Naive B cell (primary cell): Measurements from ENCODE around the gene NCAM2. TPM values are rescaled to one million over a fixed set of nuclear protein-coding genes. Genes with fewer than 3 reads are reported as not detected.

Source experiments
- ATAC-seq, 2 donors: fragments of 150-1000 bp; cut with Tn5 transposase; 2 replicates each; pipeline ENCODE4 v1.10.0; 2021; ENCODE audit warnings: low read depth in 2 of 2, mild to moderate bottlenecking in 2 of 2, moderate library complexity in 2 of 2
- DNase-seq: peaks from one replicate; pipeline ENCODE4 v3.0.0; 2022
- H3K27ac Mint-ChIP-seq, 6 donors: one replicate each; pipeline ENCODE4 v1.8.0; 2020 to 2022; ENCODE audit warnings: mild to moderate bottlenecking in 6 of 6, mixed read lengths in 6 of 6, moderate library complexity in 5 of 6, inconsistent platforms in 2 of 6
- H3K27me3 Mint-ChIP-seq, 3 donors: one replicate each; pipeline ENCODE4 v1.8.0; 2021 to 2022; ENCODE audit warnings: mixed read lengths in 3 of 3, mild to moderate bottlenecking in 1 of 3
- H3K36me3 Mint-ChIP-seq, 2 donors: one replicate each; pipeline ENCODE4 v1.8.0; 2020 to 2022; ENCODE audit warnings: mixed read lengths in 2 of 2, inconsistent platforms in 1 of 2, mild to moderate bottlenecking in 1 of 2
- H3K4me1 Mint-ChIP-seq, 3 donors: one replicate each; pipeline ENCODE4 v1.8.0; 2020 to 2022; ENCODE audit warnings: mixed read lengths in 3 of 3, inconsistent platforms in 1 of 3, mild to moderate bottlenecking in 1 of 3, moderate library complexity in 1 of 3
- H3K4me3 Mint-ChIP-seq, 8 donors: one replicate each; pipeline ENCODE4 v1.8.0; 2020 to 2022; ENCODE audit warnings: mild to moderate bottlenecking in 8 of 8, mixed read lengths in 8 of 8, moderate library complexity in 8 of 8, inconsistent platforms in 2 of 8
- H3K9me3 Mint-ChIP-seq, 7 donors: one replicate each; pipeline ENCODE4 v1.8.0; 2020 to 2022; ENCODE audit warnings: mixed read lengths in 7 of 7, mild to moderate bottlenecking in 5 of 7, inconsistent platforms in 2 of 7, moderate library complexity in 1 of 7
- polyA plus RNA-seq, 6 donors: library from polyadenylated mRNA; unstranded; fragments of 300-500 nt; fragmentation: Illumina TruSeq; gene quantifications; one replicate each; pipeline ENCODE4 v1.2.3, GENCODE V29; 2021; ENCODE audit warnings: low read depth in 6 of 6

Gene NCAM2
- polyA plus RNA-seq, 6 donors from 2014 or later: 0.44 to 2.5 (median 2.4) TPM; not detected in 3

DNA sequence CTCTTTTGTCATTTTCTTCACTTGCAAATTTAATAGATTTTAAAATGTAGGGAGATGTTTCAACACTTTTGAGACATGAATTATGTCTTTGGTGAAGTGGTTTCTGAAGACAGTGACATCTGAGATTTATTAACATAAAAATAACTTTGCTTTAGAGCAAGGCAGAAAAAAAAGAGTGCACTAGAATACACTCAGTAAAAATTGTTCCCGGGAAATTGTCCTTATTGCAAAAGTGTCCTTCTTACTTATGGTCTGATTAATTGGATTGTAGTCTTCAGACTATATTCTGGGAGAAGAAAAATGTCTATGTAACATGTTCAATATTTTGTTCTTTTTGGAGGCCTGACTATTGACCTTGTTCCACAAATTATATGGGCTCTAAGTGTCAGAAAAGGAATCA, 468.5 kb downstream of the NCAM2 start:
- no peaks in the 10 kb centered on the region for H3K9me3 Mint-ChIP-seq
- DNase-seq (no peak), ATAC-seq (no peak)
- H3K27me3 Mint-ChIP-seq: no peaks in the 10 kb centered on the region
- no peak overlapping the region for H3K4me3 Mint-ChIP-seq
- no peaks in the 10 kb centered on the region for H3K4me1 Mint-ChIP-seq
- H3K36me3 Mint-ChIP-seq: no peaks in the 10 kb centered on the region
- no peak overlapping the region for H3K27ac Mint-ChIP-seq

DNA sequence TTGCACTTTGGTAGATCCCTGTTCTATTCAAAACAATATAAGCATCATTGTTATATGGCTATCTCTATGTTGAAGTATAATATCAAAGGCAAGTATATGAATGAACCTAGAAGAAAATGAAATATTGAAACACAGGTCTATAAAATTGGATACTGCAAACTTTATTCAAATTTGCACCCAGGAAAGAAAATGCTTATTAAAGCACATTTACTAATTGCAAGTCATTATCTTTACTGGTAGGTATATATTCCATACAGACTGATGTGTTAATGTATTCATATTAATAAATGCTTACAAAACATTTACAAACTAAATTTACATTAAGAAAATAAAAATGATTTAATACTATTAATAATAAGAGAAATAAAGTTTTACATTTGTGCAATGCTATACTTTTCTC, 469.8 kb downstream of the NCAM2 start:
- Mint-ChIP-seq H3K9me3 (no peaks in the 10 kb centered on the region), H3K36me3 (no peaks in the 10 kb centered on the region), H3K4me1 (no peaks in the 10 kb centered on the region), H3K27ac (no peak overlapping the region), H3K4me3 (no peak overlapping the region), H3K27me3 (no peaks in the 10 kb centered on the region)
- ATAC-seq: no peak
- no peak for DNase-seq

DNA sequence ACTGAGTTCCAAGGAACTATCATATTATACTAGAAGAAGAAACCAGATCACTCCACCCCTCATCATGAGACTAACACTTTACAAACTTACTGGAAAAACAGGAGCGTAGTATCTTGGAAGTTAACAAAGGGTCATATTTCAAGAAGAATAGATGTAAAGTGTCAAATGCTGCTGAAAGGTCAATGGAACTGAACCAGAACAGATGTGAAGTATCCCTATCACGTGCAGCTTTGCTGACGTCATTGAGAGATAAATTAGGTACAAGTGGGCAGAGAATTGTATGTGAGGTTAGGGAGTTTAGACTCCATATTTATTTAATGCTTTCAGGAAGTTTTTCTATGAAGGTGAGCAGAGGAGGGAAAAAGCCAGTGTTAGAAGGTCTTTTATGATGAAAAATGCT, 483.0 kb downstream of the NCAM2 start:
- no peaks in the 10 kb centered on the region for H3K27me3 Mint-ChIP-seq
- H3K4me3 Mint-ChIP-seq: no peak overlapping the region
- no peaks in the 10 kb centered on the region for H3K4me1 Mint-ChIP-seq
- ATAC-seq: no peak
- peaks cover 0 to 7% (median 0%) of the 10 kb centered on the region in 7 donors for H3K9me3 Mint-ChIP-seq
- no peak for DNase-seq
- H3K27ac Mint-ChIP-seq: no peak overlapping the region
- H3K36me3 Mint-ChIP-seq: no peaks in the 10 kb centered on the region

DNA sequence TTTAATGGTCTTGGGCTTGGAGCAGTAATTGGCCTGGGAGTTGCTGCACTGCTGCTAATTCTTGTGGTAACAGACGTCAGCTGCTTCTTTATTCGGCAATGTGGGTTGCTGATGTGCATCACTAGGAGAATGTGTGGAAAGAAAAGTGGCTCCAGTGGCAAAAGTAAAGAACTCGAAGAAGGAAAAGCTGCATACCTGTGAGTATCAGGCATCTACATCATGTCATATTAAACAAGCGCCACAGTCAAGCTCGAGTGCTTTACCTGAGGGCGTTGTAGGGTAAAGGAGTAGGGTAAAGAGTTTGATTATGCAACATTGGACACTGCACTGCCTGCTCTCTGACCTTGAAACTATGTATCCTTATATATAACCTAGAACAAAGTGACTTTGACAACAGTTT, 510.6 kb downstream of the NCAM2 start:
- H3K27ac Mint-ChIP-seq: no peak overlapping the region
- H3K27me3 Mint-ChIP-seq: no peaks in the 10 kb centered on the region
- H3K36me3 Mint-ChIP-seq: no peaks in the 10 kb centered on the region
- no peaks in the 10 kb centered on the region for H3K4me1 Mint-ChIP-seq
- no peak for DNase-seq
- H3K9me3 Mint-ChIP-seq: peaks cover 0 to 2% (median 0%) of the 10 kb centered on the region in 7 donors
- no peak for ATAC-seq
- H3K4me3 Mint-ChIP-seq: no peak overlapping the region

DNA sequence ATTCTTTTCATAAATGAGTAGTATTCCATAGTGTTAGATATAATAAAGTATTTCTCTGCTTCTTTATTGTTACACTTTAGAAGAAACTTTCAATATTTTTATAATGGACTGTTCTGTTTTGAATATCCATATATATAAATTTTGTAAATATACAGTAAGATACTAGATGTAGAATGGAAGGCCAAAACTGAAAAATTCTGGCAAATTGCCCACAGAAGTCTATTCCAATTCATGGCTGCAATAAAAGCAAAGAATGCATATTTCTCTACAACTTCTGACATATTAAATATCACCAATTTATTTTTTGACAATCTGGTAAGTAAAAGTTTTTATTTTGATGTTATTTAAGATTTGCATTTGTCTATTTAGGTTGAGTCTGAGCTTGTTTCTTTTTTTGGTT, 532.5 kb downstream of the NCAM2 start:
- Mint-ChIP-seq H3K4me3 (no peak overlapping the region), H3K36me3 (no peaks in the 10 kb centered on the region), H3K9me3 (no peaks in the 10 kb centered on the region), H3K27me3 (no peaks in the 10 kb centered on the region), H3K4me1 (no peaks in the 10 kb centered on the region), H3K27ac (no peak overlapping the region)
- ATAC-seq (no peak), DNase-seq (no peak)

DNA sequence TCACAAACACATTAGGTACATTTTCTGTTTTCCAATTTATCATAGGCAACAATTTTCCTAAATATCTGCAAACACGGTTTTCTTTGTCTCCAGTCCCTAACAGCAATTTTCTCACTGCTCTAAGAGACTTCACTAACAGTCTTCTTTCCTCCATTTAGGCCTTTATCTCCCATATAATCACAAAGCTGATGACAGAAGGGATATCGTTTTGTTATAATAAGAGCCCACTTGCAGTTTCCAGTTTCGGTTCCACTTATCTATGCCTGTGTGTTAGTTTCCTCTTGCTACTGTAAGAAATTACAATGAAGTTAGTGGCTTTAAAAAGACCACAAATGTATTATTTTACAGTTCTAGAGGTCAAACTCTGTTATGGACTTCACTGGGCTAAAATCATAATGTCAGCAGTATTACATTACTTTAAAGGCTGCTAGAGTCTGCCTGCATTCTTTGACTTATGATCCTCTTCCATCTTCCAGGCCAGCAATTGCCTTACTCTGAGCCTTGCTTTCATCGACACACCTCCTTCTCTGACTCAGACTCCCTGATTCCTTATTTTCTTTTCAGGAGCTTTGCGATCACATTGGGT, 549.3 kb downstream of the NCAM2 start:
- Mint-ChIP-seq H3K36me3 (no peaks in the 10 kb centered on the region), H3K4me1 (no peaks in the 10 kb centered on the region), H3K4me3 (no peak overlapping the region), H3K9me3 (peaks cover 0 to 5% (median 0%) of the 10 kb centered on the region in 7 donors), H3K27me3 (no peaks in the 10 kb centered on the region), H3K27ac (no peak overlapping the region)
- no peak for ATAC-seq
- DNase-seq: no peak

DNA sequence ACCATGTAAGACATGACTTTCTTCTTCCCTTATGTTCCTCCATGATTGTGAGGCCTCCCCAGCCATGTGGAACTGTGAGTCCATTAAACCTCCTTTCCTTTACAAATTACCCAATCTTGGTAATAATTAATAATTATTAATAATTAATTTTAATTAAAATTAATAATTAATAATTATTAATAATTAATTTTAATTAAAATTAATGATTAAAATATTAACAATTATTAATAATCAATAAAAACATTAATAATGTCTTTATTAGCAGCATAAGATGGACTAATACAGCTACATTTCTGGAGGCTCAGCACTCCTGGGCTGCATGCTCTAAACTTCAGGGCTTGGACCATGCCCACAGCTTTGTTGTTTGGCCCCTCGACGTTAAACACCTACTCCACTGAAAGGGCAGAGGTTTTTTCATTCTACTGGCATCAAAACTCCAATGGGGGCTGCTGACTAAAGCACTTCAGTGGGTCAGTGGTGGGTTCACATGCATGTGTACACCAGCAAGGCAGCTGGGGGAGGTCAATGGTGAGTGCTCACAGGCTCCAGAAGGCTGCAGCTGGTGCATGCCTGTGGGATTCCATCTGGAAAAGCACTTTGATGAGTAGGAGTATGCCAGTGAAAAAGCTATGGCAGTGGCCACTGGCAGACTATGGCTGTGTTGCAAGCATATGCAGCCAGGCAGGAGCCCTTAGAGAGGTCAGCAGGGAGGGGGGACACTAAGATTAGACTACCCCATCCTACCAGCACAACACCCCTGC, 561.3 kb downstream of the NCAM2 start:
- ATAC-seq (no peak), DNase-seq (no peak)
- Mint-ChIP-seq H3K27ac (no peak overlapping the region), H3K4me3 (no peak overlapping the region), H3K4me1 (no peaks in the 10 kb centered on the region), H3K36me3 (no peaks in the 10 kb centered on the region), H3K27me3 (no peaks in the 10 kb centered on the region), H3K9me3 (peaks cover 13 to 29% (median 19%) of the 10 kb centered on the region in 7 donors)
